ENCODE results near the gene RNU6-1.

The RNU6-1 gene

DNA sequence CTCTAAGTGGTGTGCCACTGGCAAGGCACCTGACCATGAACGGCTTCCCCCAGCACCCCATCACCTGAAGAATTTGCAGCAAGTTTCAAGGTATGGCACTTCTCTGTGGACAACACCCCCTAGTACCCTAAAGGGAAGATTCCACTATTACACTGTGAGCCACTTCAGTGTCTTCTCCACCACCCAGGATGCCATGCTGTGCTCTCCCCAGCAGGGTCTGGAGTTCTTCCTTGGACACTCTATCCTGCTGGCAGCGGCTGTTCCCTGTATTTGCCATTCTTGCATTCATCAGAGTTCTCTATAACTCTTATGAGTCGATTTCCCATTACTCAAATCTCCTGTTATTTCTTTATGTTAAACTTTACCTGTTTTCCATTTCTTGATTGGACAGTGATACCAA is 33.9 kb upstream of the RNU6-1 start (continued):
- TF ChIP-seq, protein P1, sequence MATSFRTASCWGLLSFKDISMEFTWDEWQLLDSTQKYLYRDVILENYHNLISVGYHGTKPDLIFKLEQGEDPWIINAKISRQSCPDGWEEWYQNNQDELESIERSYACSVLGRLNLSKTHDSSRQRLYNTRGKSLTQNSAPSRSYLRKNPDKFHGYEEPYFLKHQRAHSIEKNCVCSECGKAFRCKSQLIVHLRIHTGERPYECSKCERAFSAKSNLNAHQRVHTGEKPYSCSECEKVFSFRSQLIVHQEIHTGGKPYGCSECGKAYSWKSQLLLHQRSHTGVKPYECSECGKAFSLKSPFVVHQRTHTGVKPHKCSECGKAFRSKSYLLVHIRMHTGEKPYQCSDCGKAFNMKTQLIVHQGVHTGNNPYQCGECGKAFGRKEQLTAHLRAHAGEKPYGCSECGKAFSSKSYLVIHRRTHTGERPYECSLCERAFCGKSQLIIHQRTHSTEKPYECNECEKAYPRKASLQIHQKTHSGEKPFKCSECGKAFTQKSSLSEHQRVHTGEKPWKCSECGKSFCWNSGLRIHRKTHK (tag by site-specific recombination; IDR thresholded peaks at IDR 0.05) = no peak

DNA sequence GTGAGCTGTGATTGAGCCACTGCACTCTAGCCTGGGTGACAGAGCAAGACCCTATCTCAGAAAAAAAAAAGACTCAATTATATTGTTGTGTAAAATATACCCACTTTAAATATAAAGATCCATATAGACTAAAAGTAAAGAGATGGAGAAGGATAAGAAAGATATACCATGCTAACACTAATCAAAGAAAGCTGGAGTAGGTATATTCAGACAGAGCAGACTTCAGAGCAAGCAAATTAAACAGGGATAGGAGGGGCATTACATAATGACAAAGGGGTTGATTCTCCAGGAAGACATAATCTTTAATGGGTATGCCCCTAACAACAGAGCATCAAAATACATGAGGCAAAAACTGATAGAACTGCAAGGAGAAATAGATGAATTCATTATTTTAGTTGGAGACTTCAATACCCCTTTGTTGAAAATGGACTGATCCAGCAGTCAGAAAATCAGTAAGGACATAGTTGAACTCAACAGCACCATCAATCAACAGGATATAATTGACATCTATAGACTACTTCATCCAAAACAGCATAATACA is 31.1 kb upstream of the RNU6-1 start:
- POLR2A ChIA-PET = no interaction called here
- CTCF ChIA-PET = no interaction called here
- TF ChIP-seq, protein P2, sequence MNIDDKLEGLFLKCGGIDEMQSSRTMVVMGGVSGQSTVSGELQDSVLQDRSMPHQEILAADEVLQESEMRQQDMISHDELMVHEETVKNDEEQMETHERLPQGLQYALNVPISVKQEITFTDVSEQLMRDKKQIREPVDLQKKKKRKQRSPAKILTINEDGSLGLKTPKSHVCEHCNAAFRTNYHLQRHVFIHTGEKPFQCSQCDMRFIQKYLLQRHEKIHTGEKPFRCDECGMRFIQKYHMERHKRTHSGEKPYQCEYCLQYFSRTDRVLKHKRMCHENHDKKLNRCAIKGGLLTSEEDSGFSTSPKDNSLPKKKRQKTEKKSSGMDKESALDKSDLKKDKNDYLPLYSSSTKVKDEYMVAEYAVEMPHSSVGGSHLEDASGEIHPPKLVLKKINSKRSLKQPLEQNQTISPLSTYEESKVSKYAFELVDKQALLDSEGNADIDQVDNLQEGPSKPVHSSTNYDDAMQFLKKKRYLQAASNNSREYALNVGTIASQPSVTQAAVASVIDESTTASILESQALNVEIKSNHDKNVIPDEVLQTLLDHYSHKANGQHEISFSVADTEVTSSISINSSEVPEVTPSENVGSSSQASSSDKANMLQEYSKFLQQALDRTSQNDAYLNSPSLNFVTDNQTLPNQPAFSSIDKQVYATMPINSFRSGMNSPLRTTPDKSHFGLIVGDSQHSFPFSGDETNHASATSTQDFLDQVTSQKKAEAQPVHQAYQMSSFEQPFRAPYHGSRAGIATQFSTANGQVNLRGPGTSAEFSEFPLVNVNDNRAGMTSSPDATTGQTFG (tag by site-specific recombination; IDR thresholded peaks at IDR 0.05; ENCODE audit: borderline replicate concordance) = no peak
- TF ChIP-seq ZFP3 (tag by site-specific recombination; IDR thresholded peaks at IDR 0.05; ENCODE audit: low read depth) (no peak), WT1 (tag by site-specific recombination; IDR thresholded peaks at IDR 0.05) (no peak), ZNF37A (tag by site-specific recombination; IDR thresholded peaks at IDR 0.05) (no peak), ZNF211 (tag by site-specific recombination; IDR thresholded peaks at IDR 0.05; ENCODE audit: low read depth) (peak; percentile 94), ZNF549 (tag by site-specific recombination; IDR thresholded peaks at IDR 0.05) (no peak), ZNF10 (tag by site-specific recombination; IDR thresholded peaks at IDR 0.05) (no peak), ZIC2 (tag by site-specific recombination; IDR thresholded peaks at IDR 0.05) (no peak)
- TF ChIP-seq, protein P3, sequence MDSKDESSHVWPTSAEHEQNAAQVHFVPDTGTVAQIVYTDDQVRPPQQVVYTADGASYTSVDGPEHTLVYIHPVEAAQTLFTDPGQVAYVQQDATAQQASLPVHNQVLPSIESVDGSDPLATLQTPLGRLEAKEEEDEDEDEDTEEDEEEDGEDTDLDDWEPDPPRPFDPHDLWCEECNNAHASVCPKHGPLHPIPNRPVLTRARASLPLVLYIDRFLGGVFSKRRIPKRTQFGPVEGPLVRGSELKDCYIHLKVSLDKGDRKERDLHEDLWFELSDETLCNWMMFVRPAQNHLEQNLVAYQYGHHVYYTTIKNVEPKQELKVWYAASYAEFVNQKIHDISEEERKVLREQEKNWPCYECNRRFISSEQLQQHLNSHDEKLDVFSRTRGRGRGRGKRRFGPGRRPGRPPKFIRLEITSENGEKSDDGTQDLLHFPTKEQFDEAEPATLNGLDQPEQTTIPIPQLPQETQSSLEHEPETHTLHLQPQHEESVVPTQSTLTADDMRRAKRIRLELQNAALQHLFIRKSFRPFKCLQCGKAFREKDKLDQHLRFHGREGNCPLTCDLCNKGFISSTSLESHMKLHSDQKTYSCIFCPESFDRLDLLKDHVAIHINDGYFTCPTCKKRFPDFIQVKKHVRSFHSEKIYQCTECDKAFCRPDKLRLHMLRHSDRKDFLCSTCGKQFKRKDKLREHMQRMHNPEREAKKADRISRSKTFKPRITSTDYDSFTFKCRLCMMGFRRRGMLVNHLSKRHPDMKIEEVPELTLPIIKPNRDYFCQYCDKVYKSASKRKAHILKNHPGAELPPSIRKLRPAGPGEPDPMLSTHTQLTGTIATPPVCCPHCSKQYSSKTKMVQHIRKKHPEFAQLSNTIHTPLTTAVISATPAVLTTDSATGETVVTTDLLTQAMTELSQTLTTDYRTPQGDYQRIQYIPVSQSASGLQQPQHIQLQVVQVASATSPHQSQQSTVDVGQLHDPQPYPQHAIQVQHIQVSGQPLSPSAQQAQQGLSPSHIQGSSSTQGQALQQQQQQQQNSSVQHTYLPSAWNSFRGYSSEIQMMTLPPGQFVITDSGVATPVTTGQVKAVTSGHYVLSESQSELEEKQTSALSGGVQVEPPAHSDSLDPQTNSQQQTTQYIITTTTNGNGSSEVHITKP (tag by site-specific recombination; IDR thresholded peaks at IDR 0.05) = peak; percentile 63
- TF ChIP-seq, protein P4, sequence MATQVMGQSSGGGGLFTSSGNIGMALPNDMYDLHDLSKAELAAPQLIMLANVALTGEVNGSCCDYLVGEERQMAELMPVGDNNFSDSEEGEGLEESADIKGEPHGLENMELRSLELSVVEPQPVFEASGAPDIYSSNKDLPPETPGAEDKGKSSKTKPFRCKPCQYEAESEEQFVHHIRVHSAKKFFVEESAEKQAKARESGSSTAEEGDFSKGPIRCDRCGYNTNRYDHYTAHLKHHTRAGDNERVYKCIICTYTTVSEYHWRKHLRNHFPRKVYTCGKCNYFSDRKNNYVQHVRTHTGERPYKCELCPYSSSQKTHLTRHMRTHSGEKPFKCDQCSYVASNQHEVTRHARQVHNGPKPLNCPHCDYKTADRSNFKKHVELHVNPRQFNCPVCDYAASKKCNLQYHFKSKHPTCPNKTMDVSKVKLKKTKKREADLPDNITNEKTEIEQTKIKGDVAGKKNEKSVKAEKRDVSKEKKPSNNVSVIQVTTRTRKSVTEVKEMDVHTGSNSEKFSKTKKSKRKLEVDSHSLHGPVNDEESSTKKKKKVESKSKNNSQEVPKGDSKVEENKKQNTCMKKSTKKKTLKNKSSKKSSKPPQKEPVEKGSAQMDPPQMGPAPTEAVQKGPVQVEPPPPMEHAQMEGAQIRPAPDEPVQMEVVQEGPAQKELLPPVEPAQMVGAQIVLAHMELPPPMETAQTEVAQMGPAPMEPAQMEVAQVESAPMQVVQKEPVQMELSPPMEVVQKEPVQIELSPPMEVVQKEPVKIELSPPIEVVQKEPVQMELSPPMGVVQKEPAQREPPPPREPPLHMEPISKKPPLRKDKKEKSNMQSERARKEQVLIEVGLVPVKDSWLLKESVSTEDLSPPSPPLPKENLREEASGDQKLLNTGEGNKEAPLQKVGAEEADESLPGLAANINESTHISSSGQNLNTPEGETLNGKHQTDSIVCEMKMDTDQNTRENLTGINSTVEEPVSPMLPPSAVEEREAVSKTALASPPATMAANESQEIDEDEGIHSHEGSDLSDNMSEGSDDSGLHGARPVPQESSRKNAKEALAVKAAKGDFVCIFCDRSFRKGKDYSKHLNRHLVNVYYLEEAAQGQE (tag by site-specific recombination; IDR thresholded peaks at IDR 0.05) = no peak
- TF ChIP-seq, protein P5, sequence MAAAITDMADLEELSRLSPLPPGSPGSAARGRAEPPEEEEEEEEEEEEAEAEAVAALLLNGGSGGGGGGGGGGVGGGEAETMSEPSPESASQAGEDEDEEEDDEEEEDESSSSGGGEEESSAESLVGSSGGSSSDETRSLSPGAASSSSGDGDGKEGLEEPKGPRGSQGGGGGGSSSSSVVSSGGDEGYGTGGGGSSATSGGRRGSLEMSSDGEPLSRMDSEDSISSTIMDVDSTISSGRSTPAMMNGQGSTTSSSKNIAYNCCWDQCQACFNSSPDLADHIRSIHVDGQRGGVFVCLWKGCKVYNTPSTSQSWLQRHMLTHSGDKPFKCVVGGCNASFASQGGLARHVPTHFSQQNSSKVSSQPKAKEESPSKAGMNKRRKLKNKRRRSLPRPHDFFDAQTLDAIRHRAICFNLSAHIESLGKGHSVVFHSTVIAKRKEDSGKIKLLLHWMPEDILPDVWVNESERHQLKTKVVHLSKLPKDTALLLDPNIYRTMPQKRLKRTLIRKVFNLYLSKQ (tag by site-specific recombination; IDR thresholded peaks at IDR 0.05; ENCODE audit: borderline replicate concordance) = no peak
- no peak overlapping the region for H3K27ac ChIP-seq (ENCODE audit: extremely low read depth, low read depth, low read length)
- no peak overlapping the region for H3K4me3 ChIP-seq (ENCODE audit: low read depth, low read length)
- no peaks in the 10 kb centered on the region for H3K36me3 ChIP-seq (ENCODE audit: control insufficient read depth in 2 of 2, insufficient read depth in 1 of 2, low read length in 2 of 2)
- no peaks in the 10 kb centered on the region for H3K4me1 ChIP-seq (ENCODE audit: control insufficient read depth, insufficient read depth, low read length)
- no peaks in the 10 kb centered on the region; the same call in 1 of the 2 replicates for H3K9me3 ChIP-seq (ENCODE audit: control insufficient read depth, insufficient read depth, low read depth, low read length)

Data from HEK293 (cell line).